ENCODE results near the gene NELL2. TPM values are rescaled to one million over a fixed set of nuclear protein-coding genes. Genes with fewer than 3 reads are reported as not detected.

The NELL2 gene
- total RNA-seq, 5 donors from 2014 or later (not counting 1 experiment from before 2014, with no cell fraction given): 154 to 212 (median 169) TPM

GRCh38 chr12:44565163-44565562 is 311.0 kb downstream of the NELL2 start:
- CTCF ChIA-PET: no interaction called here
- 95% methylated on average over 2 of the region's 5 CpGs for WGBS (ENCODE audit: insufficient coverage)
- H3K9me3 Mint-ChIP-seq: peaks cover 0 to 6% (median 0%) of the 10 kb centered on the region in 3 donors

GRCh38 chr12:44563486-44563885 is 312.6 kb downstream of the NELL2 start:
- Histone ChIP-seq H3K36me3 (ENCODE audit: control insufficient read depth in 2 of 2, extremely low read depth in 1 of 2, insufficient read depth in 1 of 2, low read length in 1 of 2) (no peaks in the 10 kb centered on the region), H3K4me1 (ENCODE audit: control insufficient read depth in 1 of 2, extremely low read depth in 1 of 2, insufficient read depth in 2 of 2, low read length in 2 of 2) (no peaks in the 10 kb centered on the region), H3K4me3 (ENCODE audit: control insufficient read depth in 1 of 2, extremely low read depth in 1 of 2, low read length in 1 of 2) (no peak overlapping the region), H3K27me3 (replicated peaks in 1 of 2; ENCODE audit: control insufficient read depth in 2 of 2, extremely low read depth in 1 of 2, insufficient read depth in 2 of 2, low read length in 1 of 2) (no peaks in the 10 kb centered on the region), H3K27ac (ENCODE audit: low read length) (no peak overlapping the region), H3K9me3 (no peaks in the 10 kb centered on the region)
- POLR2A ChIA-PET: no interaction called here
- ATAC-seq (replicated peaks in 1 of 4) (no peak), DNase-seq (no peak)
- H3K27ac Mint-ChIP-seq: no peak overlapping the region
- no peak overlapping the region for H3K4me3 Mint-ChIP-seq
- no peaks in the 10 kb centered on the region for H3K27me3 Mint-ChIP-seq
- peaks cover 0 to 10% (median 0%) of the 10 kb centered on the region in 3 donors for H3K9me3 Mint-ChIP-seq
- H3K36me3 Mint-ChIP-seq: peaks cover 26% of the 10 kb centered on the region
- no CpG with 5 or more reads among the region's 4 CpGs for WGBS (ENCODE audit: insufficient coverage)
- peaks cover 15 to 24% (median 20%) of the 10 kb centered on the region in 3 donors for H3K4me1 Mint-ChIP-seq
- CTCF ChIA-PET: no interaction called here

More at GRCh38 chr12:44565163-44565562, 311.0 kb downstream of the NELL2 start:
- no peak overlapping the region for H3K27ac ChIP-seq (ENCODE audit: low read length)
- no peak for DNase-seq
- H3K4me1 Mint-ChIP-seq: peaks cover 3 to 20% (median 17%) of the 10 kb centered on the region in 3 donors
- H3K27me3 ChIP-seq (replicated peaks in 1 of 2; ENCODE audit: control insufficient read depth in 2 of 2, extremely low read depth in 1 of 2, insufficient read depth in 2 of 2, low read length in 1 of 2): no peaks in the 10 kb centered on the region
- no peaks in the 10 kb centered on the region for H3K27me3 Mint-ChIP-seq
- POLR2A ChIA-PET: no interaction called here
- no peaks in the 10 kb centered on the region for H3K36me3 ChIP-seq (ENCODE audit: control insufficient read depth in 2 of 2, extremely low read depth in 1 of 2, insufficient read depth in 1 of 2, low read length in 1 of 2)
- no peak overlapping the region for H3K4me3 ChIP-seq (ENCODE audit: control insufficient read depth in 1 of 2, extremely low read depth in 1 of 2, low read length in 1 of 2)
- H3K27ac Mint-ChIP-seq: no peak overlapping the region
- no peaks in the 10 kb centered on the region for H3K4me1 ChIP-seq (ENCODE audit: control insufficient read depth in 1 of 2, extremely low read depth in 1 of 2, insufficient read depth in 2 of 2, low read length in 2 of 2)
- H3K9me3 ChIP-seq: no peaks in the 10 kb centered on the region
- H3K4me3 Mint-ChIP-seq: no peak overlapping the region
- H3K36me3 Mint-ChIP-seq: peaks cover 28% of the 10 kb centered on the region
- ATAC-seq (replicated peaks in 1 of 4): no peak

GRCh38 chr12:44558340-44559100 is 317.6 kb downstream of the NELL2 start:
- Mint-ChIP-seq H3K27me3 (no peaks in the 10 kb centered on the region), H3K9me3 (peaks cover 0 to 12% (median 0%) of the 10 kb centered on the region in 3 donors), H3K36me3 (peaks cover 48% of the 10 kb centered on the region), H3K27ac (no peak overlapping the region), H3K4me3 (no peak overlapping the region), H3K4me1 (peaks cover 28 to 38% (median 33%) of the 10 kb centered on the region in 3 donors)
- ATAC-seq (replicated peaks in 1 of 4) (no peak), DNase-seq (no peak)
- WGBS (ENCODE audit: insufficient coverage): 88% methylated on average over 7 of the region's 14 CpGs
- H3K9me3 ChIP-seq: no peaks in the 10 kb centered on the region
- H3K4me1 ChIP-seq (ENCODE audit: control insufficient read depth in 1 of 2, extremely low read depth in 1 of 2, insufficient read depth in 2 of 2, low read length in 2 of 2): no peaks in the 10 kb centered on the region
- no peak overlapping the region for H3K4me3 ChIP-seq (ENCODE audit: control insufficient read depth in 1 of 2, extremely low read depth in 1 of 2, low read length in 1 of 2)
- ChIA-PET POLR2A (no interaction called here), CTCF (no interaction called here)
- H3K27me3 ChIP-seq (replicated peaks in 1 of 2; ENCODE audit: control insufficient read depth in 2 of 2, extremely low read depth in 1 of 2, insufficient read depth in 2 of 2, low read length in 1 of 2): no peaks in the 10 kb centered on the region
- H3K27ac ChIP-seq (ENCODE audit: low read length): no peak overlapping the region
- no peaks in the 10 kb centered on the region for H3K36me3 ChIP-seq (ENCODE audit: control insufficient read depth in 2 of 2, extremely low read depth in 1 of 2, insufficient read depth in 1 of 2, low read length in 1 of 2)

- Mint-ChIP-seq H3K4me1 (peaks cover 18 to 46% (median 38%) of the 10 kb centered on the region in 3 donors), H3K4me3 (no peak overlapping the region), H3K27me3 (no peaks in the 10 kb centered on the region), H3K9me3 (peaks cover 0 to 12% (median 0%) of the 10 kb centered on the region in 3 donors), H3K36me3 (peaks cover 59% of the 10 kb centered on the region), H3K27ac (no peak overlapping the region)
- POLR2A ChIA-PET: no interaction called here
- Histone ChIP-seq H3K27ac (ENCODE audit: low read length) (no peak overlapping the region), H3K36me3 (ENCODE audit: control insufficient read depth in 2 of 2, extremely low read depth in 1 of 2, insufficient read depth in 1 of 2, low read length in 1 of 2) (no peaks in the 10 kb centered on the region), H3K4me3 (ENCODE audit: control insufficient read depth in 1 of 2, extremely low read depth in 1 of 2, low read length in 1 of 2) (no peak overlapping the region), H3K4me1 (ENCODE audit: control insufficient read depth in 1 of 2, extremely low read depth in 1 of 2, insufficient read depth in 2 of 2, low read length in 2 of 2) (no peaks in the 10 kb centered on the region), H3K27me3 (replicated peaks in 1 of 2; ENCODE audit: control insufficient read depth in 2 of 2, extremely low read depth in 1 of 2, insufficient read depth in 2 of 2, low read length in 1 of 2) (no peaks in the 10 kb centered on the region), H3K9me3 (no peaks in the 10 kb centered on the region)
- ATAC-seq (replicated peaks in 1 of 4) (no peak), DNase-seq (no peak)
- CTCF ChIA-PET: no interaction called here
Measured at GRCh38 chr12:44555454-44555853, 320.7 kb downstream of the NELL2 start.

GRCh38 chr12:44551631-44552030 is 324.5 kb downstream of the NELL2 start:
- H3K36me3 Mint-ChIP-seq: peaks cover 45% of the 10 kb centered on the region
- H3K4me3 Mint-ChIP-seq: no peak overlapping the region
- peaks cover 25 to 50% (median 35%) of the 10 kb centered on the region in 3 donors for H3K4me1 Mint-ChIP-seq
- Histone ChIP-seq H3K4me1 (ENCODE audit: control insufficient read depth in 1 of 2, extremely low read depth in 1 of 2, insufficient read depth in 2 of 2, low read length in 2 of 2) (no peaks in the 10 kb centered on the region), H3K4me3 (ENCODE audit: control insufficient read depth in 1 of 2, extremely low read depth in 1 of 2, low read length in 1 of 2) (no peak overlapping the region), H3K36me3 (ENCODE audit: control insufficient read depth in 2 of 2, extremely low read depth in 1 of 2, insufficient read depth in 1 of 2, low read length in 1 of 2) (no peaks in the 10 kb centered on the region), H3K27me3 (replicated peaks in 1 of 2; ENCODE audit: control insufficient read depth in 2 of 2, extremely low read depth in 1 of 2, insufficient read depth in 2 of 2, low read length in 1 of 2) (no peaks in the 10 kb centered on the region), H3K27ac (ENCODE audit: low read length) (no peak overlapping the region), H3K9me3 (no peaks in the 10 kb centered on the region)
- no peaks in the 10 kb centered on the region for H3K9me3 Mint-ChIP-seq
- POLR2A ChIA-PET: no interaction called here
- no peaks in the 10 kb centered on the region for H3K27me3 Mint-ChIP-seq
- no peak overlapping the region for H3K27ac Mint-ChIP-seq
- no CpG with 5 or more reads among the region's 2 CpGs for WGBS (ENCODE audit: insufficient coverage)
- ATAC-seq (replicated peaks in 1 of 4): no peak
- no peak for DNase-seq
- CTCF ChIA-PET: no interaction called here

GRCh38 chr12:44550377-44550776 is 325.7 kb downstream of the NELL2 start:
- Histone ChIP-seq H3K4me3 (ENCODE audit: control insufficient read depth in 1 of 2, extremely low read depth in 1 of 2, low read length in 1 of 2) (no peak overlapping the region), H3K27me3 (replicated peaks in 1 of 2; ENCODE audit: control insufficient read depth in 2 of 2, extremely low read depth in 1 of 2, insufficient read depth in 2 of 2, low read length in 1 of 2) (no peaks in the 10 kb centered on the region), H3K9me3 (no peaks in the 10 kb centered on the region), H3K27ac (ENCODE audit: low read length) (no peak overlapping the region), H3K36me3 (ENCODE audit: control insufficient read depth in 2 of 2, extremely low read depth in 1 of 2, insufficient read depth in 1 of 2, low read length in 1 of 2) (no peaks in the 10 kb centered on the region), H3K4me1 (ENCODE audit: control insufficient read depth in 1 of 2, extremely low read depth in 1 of 2, insufficient read depth in 2 of 2, low read length in 2 of 2) (no peaks in the 10 kb centered on the region)
- Mint-ChIP-seq H3K4me1 (peaks cover 17 to 55% (median 39%) of the 10 kb centered on the region in 3 donors), H3K27me3 (no peaks in the 10 kb centered on the region), H3K9me3 (no peaks in the 10 kb centered on the region), H3K4me3 (no peak overlapping the region), H3K27ac (no peak overlapping the region), H3K36me3 (peaks cover 35% of the 10 kb centered on the region)
- ChIA-PET POLR2A (no interaction called here), CTCF (no interaction called here)
- DNase-seq (no peak), ATAC-seq (replicated peaks in 1 of 4) (no peak)
- WGBS (ENCODE audit: insufficient coverage): no CpG with 5 or more reads among the region's 5 CpGs
